ENCODE measurements around the gene PLEKHM3. TPM values are rescaled to one million over a fixed set of nuclear protein-coding genes. Genes with fewer than 3 reads are reported as not detected.

Gene PLEKHM3
- total and polyA plus RNA-seq, 2 of the 13 experiments (the other 11 are each of a cell fraction or from before 2014, with no cell fraction given), result 4.5 to 4.7 TPM

GRCh38 chr2:207847807-207848544 lies 177.4 kb downstream of the PLEKHM3 start (continued):
- TF ChIP-seq, protein P1, sequence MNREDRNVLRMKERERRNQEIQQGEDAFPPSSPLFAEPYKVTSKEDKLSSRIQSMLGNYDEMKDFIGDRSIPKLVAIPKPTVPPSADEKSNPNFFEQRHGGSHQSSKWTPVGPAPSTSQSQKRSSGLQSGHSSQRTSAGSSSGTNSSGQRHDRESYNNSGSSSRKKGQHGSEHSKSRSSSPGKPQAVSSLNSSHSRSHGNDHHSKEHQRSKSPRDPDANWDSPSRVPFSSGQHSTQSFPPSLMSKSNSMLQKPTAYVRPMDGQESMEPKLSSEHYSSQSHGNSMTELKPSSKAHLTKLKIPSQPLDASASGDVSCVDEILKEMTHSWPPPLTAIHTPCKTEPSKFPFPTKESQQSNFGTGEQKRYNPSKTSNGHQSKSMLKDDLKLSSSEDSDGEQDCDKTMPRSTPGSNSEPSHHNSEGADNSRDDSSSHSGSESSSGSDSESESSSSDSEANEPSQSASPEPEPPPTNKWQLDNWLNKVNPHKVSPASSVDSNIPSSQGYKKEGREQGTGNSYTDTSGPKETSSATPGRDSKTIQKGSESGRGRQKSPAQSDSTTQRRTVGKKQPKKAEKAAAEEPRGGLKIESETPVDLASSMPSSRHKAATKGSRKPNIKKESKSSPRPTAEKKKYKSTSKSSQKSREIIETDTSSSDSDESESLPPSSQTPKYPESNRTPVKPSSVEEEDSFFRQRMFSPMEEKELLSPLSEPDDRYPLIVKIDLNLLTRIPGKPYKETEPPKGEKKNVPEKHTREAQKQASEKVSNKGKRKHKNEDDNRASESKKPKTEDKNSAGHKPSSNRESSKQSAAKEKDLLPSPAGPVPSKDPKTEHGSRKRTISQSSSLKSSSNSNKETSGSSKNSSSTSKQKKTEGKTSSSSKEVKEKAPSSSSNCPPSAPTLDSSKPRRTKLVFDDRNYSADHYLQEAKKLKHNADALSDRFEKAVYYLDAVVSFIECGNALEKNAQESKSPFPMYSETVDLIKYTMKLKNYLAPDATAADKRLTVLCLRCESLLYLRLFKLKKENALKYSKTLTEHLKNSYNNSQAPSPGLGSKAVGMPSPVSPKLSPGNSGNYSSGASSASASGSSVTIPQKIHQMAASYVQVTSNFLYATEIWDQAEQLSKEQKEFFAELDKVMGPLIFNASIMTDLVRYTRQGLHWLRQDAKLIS (CRISPR knock-in tag; IDR thresholded peaks at IDR 0.05), result no peak; the same call in 1 of the 2 replicates
- TF ChIP-seq DBP (CRISPR knock-in tag; IDR thresholded peaks at IDR 0.05; ENCODE audit: not compliant biosample characterization), result no peak
- peak; percentile 48 for TF ChIP-seq ETV6 (CRISPR knock-in tag; conservative IDR thresholded peaks at IDR 0.05)
- peak; percentile 58 for TF ChIP-seq THAP11 (CRISPR knock-in tag; IDR thresholded peaks at IDR 0.05)
- TF ChIP-seq THAP7 (CRISPR knock-in tag; IDR thresholded peaks at IDR 0.05), result no peak
- TF ChIP-seq NCOA2 (CRISPR knock-in tag; IDR thresholded peaks at IDR 0.05), result peak; percentile 93
- peak; percentile 22; the same call in 1 of the 2 replicates for TF ChIP-seq SMAD9 (CRISPR knock-in tag; IDR thresholded peaks at IDR 0.05)
- no peak for TF ChIP-seq DR1 (CRISPR knock-in tag; IDR thresholded peaks at IDR 0.05)
- no peak for TF ChIP-seq ZFYVE20 (CRISPR knock-in tag; IDR thresholded peaks at IDR 0.05; ENCODE audit: borderline replicate concordance, low read depth)
- TF ChIP-seq ESRRA (CRISPR knock-in tag; IDR thresholded peaks at IDR 0.05; ENCODE audit: low read depth), result peak; percentile 62; the same call in 1 of the 2 replicates
- TF ChIP-seq JARID2 (CRISPR knock-in tag; IDR thresholded peaks at IDR 0.05; ENCODE audit: insufficient replicate concordance), result peak; percentile 58
- TF ChIP-seq AGO1 (IDR thresholded peaks at IDR 0.05; ENCODE audit: low read depth, low read length, poor library complexity, severe bottlenecking), result no peak
- TF ChIP-seq HNRNPLL (IDR thresholded peaks at IDR 0.05; ENCODE audit: low read depth, low read length, poor library complexity, severe bottlenecking), result no peak
- no peak for TF ChIP-seq NFE2 (CRISPR knock-in tag; IDR thresholded peaks at IDR 0.05)
- no peak for TF ChIP-seq PRMT3 (CRISPR knock-in tag; IDR thresholded peaks at IDR 0.05; ENCODE audit: borderline replicate concordance, low read depth)
- TF ChIP-seq, protein P2, sequence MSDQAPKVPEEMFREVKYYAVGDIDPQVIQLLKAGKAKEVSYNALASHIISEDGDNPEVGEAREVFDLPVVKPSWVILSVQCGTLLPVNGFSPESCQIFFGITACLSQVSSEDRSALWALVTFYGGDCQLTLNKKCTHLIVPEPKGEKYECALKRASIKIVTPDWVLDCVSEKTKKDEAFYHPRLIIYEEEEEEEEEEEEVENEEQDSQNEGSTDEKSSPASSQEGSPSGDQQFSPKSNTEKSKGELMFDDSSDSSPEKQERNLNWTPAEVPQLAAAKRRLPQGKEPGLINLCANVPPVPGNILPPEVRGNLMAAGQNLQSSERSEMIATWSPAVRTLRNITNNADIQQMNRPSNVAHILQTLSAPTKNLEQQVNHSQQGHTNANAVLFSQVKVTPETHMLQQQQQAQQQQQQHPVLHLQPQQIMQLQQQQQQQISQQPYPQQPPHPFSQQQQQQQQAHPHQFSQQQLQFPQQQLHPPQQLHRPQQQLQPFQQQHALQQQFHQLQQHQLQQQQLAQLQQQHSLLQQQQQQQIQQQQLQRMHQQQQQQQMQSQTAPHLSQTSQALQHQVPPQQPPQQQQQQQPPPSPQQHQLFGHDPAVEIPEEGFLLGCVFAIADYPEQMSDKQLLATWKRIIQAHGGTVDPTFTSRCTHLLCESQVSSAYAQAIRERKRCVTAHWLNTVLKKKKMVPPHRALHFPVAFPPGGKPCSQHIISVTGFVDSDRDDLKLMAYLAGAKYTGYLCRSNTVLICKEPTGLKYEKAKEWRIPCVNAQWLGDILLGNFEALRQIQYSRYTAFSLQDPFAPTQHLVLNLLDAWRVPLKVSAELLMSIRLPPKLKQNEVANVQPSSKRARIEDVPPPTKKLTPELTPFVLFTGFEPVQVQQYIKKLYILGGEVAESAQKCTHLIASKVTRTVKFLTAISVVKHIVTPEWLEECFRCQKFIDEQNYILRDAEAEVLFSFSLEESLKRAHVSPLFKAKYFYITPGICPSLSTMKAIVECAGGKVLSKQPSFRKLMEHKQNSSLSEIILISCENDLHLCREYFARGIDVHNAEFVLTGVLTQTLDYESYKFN (CRISPR knock-in tag; conservative IDR thresholded peaks at IDR 0.05), result peak; percentile 82
- TF ChIP-seq MIER2 (CRISPR knock-in tag; IDR thresholded peaks at IDR 0.05), result peak; percentile 80; the same call in 1 of the 2 replicates

Data from HepG2 (cell line).